H9 (cell line): ENCODE measurements around the gene TMEM120B. TPM values are rescaled to one million over a fixed set of nuclear protein-coding genes. Genes with fewer than 3 reads are reported as not detected.

Experiments used
- DNase-seq: peaks from one replicate; pipeline ENCODE4 v3.0.0-alpha.2; 2017
- H2AFZ ChIP-seq: one replicate; pipeline ENCODE4 v1.6.1; 2013; ENCODE audit warnings: mild to moderate bottlenecking, low read length, control low read depth, moderate library complexity
- H2AK5ac ChIP-seq: 2 replicates; pipeline ENCODE4 v1.6.1; 2013; ENCODE audit warnings: low read length, control low read depth, mixed read lengths; ENCODE audit not compliant: insufficient read length
- H2BK120ac ChIP-seq: one replicate; pipeline ENCODE4 v1.6.1; 2013; ENCODE audit warnings: low read depth, mild to moderate bottlenecking, low read length, control low read depth, inconsistent platforms; ENCODE audit not compliant: poor library complexity, severe bottlenecking
- H2BK12ac ChIP-seq: 2 replicates; pipeline ENCODE4 v1.6.1; 2013; ENCODE audit warnings: low read length, control low read depth, mixed read lengths, low read depth; ENCODE audit not compliant: insufficient read length
- H2BK15ac ChIP-seq: 2 replicates; pipeline ENCODE4 v1.6.1; 2013; ENCODE audit warnings: low read depth, low read length, control low read depth
- H2BK20ac ChIP-seq: one replicate; pipeline ENCODE4 v1.6.1; 2013; ENCODE audit warnings: low read depth, mild to moderate bottlenecking, low read length, control low read depth, inconsistent platforms; ENCODE audit not compliant: poor library complexity, severe bottlenecking
- H2BK5ac ChIP-seq: 2 replicates; pipeline ENCODE4 v1.6.1; 2013; ENCODE audit warnings: low read length, control low read depth, mixed read lengths; ENCODE audit not compliant: insufficient read length
- H3K14ac ChIP-seq: 2 replicates; pipeline ENCODE4 v1.6.1; 2013; ENCODE audit warnings: low read length, control low read depth; ENCODE audit not compliant: insufficient read depth
- H3K18ac ChIP-seq: 2 replicates; pipeline ENCODE4 v1.6.1; 2013; ENCODE audit warnings: low read depth, mild to moderate bottlenecking, mixed read lengths, low read length, control low read depth; ENCODE audit not compliant: insufficient read length
- H3K23ac ChIP-seq: 2 replicates; pipeline ENCODE4 v1.6.1; 2013; ENCODE audit warnings: low read length, control low read depth, mixed read lengths, low read depth; ENCODE audit not compliant: insufficient read length
- H3K23me2 ChIP-seq: 2 replicates; pipeline ENCODE4 v1.6.1; 2013; ENCODE audit warnings: low read depth, mild to moderate bottlenecking, mixed read lengths, low read length, control low read depth; ENCODE audit not compliant: insufficient read length, poor library complexity, severe bottlenecking
- H3K27ac ChIP-seq: 2 replicates; pipeline ENCODE4 v1.5.1; 2013; ENCODE audit warnings: low read length, control low read depth, mixed read lengths, low read depth; ENCODE audit not compliant: insufficient read length
- H3K27me3 ChIP-seq: 2 replicates; pipeline ENCODE4 v1.6.1; 2013; ENCODE audit warnings: low read length, control low read depth, inconsistent platforms; ENCODE audit not compliant: insufficient read depth
- H3K4ac ChIP-seq: 2 replicates; pipeline ENCODE4 v1.6.1; 2013; ENCODE audit warnings: low read depth, mild to moderate bottlenecking, control low read depth, inconsistent platforms, low read length, moderate library complexity
- H3K4me1 ChIP-seq: 2 replicates; pipeline ENCODE4 v1.6.1; 2013; ENCODE audit warnings: low read length, control low read depth, inconsistent platforms; ENCODE audit not compliant: insufficient read depth
- H3K4me2 ChIP-seq: 2 replicates; pipeline ENCODE4 v1.6.1; 2013; ENCODE audit warnings: low read length, control low read depth, mixed read lengths; ENCODE audit not compliant: insufficient read length, insufficient read depth
- H3K56ac ChIP-seq: 2 replicates; pipeline ENCODE4 v1.6.1; 2013; ENCODE audit warnings: low read depth, mild to moderate bottlenecking, mixed read lengths, low read length, control low read depth; ENCODE audit not compliant: insufficient read length
- H3K79me1 ChIP-seq: 2 replicates; pipeline ENCODE4 v1.6.1; 2013; ENCODE audit warnings: low read depth, mild to moderate bottlenecking, moderate library complexity, low read length, control low read depth, inconsistent platforms; ENCODE audit not compliant: insufficient read depth, poor library complexity, severe bottlenecking
- H3K79me2 ChIP-seq: 2 replicates; pipeline ENCODE4 v1.6.1; 2013; ENCODE audit warnings: low read length, control low read depth, inconsistent platforms; ENCODE audit not compliant: insufficient read depth
- H3K9ac ChIP-seq: 2 replicates; pipeline ENCODE4 v1.6.1; 2013; ENCODE audit warnings: low read length, control low read depth, mixed read lengths; ENCODE audit not compliant: insufficient read length; ENCODE audit errors: extremely low read depth
- H3K9me3 ChIP-seq: one replicate; pipeline ENCODE4 v1.6.1; 2013; ENCODE audit warnings: low read depth, low read length, inconsistent platforms; ENCODE audit not compliant: control insufficient read depth
- H3T11ph ChIP-seq: one replicate; pipeline ENCODE4 v1.6.1; 2013; ENCODE audit warnings: mild to moderate bottlenecking, low read length, control low read depth, inconsistent platforms
- H4K20me1 ChIP-seq: one replicate; pipeline ENCODE4 v1.6.1; 2013; ENCODE audit not compliant: control insufficient read depth, insufficient read length, insufficient read depth
- H4K5ac ChIP-seq: 2 replicates; pipeline ENCODE4 v1.6.1; 2013; ENCODE audit warnings: low read depth, mild to moderate bottlenecking, mixed read lengths, low read length, control low read depth; ENCODE audit not compliant: insufficient read length
- H4K8ac ChIP-seq: replicated peaks from 2 replicates; pipeline ENCODE4 v1.6.1; 2013; ENCODE audit warnings: low read length, control low read depth, mixed read lengths, low read depth; ENCODE audit not compliant: insufficient read length
- H4K91ac ChIP-seq: 2 replicates; pipeline ENCODE4 v1.6.1; 2013; ENCODE audit warnings: low read depth, mild to moderate bottlenecking, moderate library complexity, mixed read lengths, low read length, control low read depth; ENCODE audit not compliant: insufficient read length
- H3K27ac Mint-ChIP-seq, 3 experiments: 2 replicates in 2 of 3; 3 replicates in 1 of 3; pipeline ENCODE4 v1.8.0; 2020 to 2021; ENCODE audit warnings: mixed read lengths in 3 of 3, mild to moderate bottlenecking in 1 of 3, moderate library complexity in 1 of 3
- H3K27me3 Mint-ChIP-seq: 2 replicates; pipeline ENCODE4 v1.8.0; 2021; ENCODE audit warnings: low read depth, mild to moderate bottlenecking, moderate library complexity, mixed read lengths
- H3K36me3 Mint-ChIP-seq, 3 experiments: 2 replicates in 2 of 3; 3 replicates in 1 of 3; pipeline ENCODE4 v1.8.0; 2020 to 2021; ENCODE audit warnings: low read depth in 3 of 3, mixed read lengths in 3 of 3; ENCODE audit not compliant: insufficient read depth in 1 of 3
- H3K4me1 Mint-ChIP-seq, 2 experiments: 2 replicates each; pipeline ENCODE4 v1.8.0; 2020; ENCODE audit warnings: mixed read lengths in 2 of 2
- H3K4me3 Mint-ChIP-seq, 2 experiments: 2 replicates in 1 of 2; 3 replicates in 1 of 2; pipeline ENCODE4 v1.8.0; 2020 to 2021; ENCODE audit warnings: mild to moderate bottlenecking in 2 of 2, mixed read lengths in 2 of 2, moderate library complexity in 1 of 2
- H3K9me3 Mint-ChIP-seq, 2 experiments: 2 replicates in 1 of 2; 3 replicates in 1 of 2; pipeline ENCODE4 v1.8.0; 2020; ENCODE audit warnings: mild to moderate bottlenecking in 2 of 2, mixed read lengths in 2 of 2, moderate library complexity in 1 of 2
- WGBS: extraction: QIAGEN DNeasy Blood & Tissue Kit; methylation state at CpG from one replicate; pipeline ENCODE4 v1.1.7; 2013; ENCODE audit warnings: missing lambda C conversion rate, low lambda C conversion rate, mixed read lengths; ENCODE audit not compliant: insufficient read length; ENCODE audit errors: extremely low coverage; 5-methylcytosine and 5-hydroxymethylcytosine counted together
- total RNA-seq: library from RNA; stranded (reverse); gene quantifications from 2 replicates; pipeline ENCODE4 v1.2.1, GENCODE V29; 2021
- TF ChIP-seq, protein P1 (sequence below): fragments of 200-600 bp; sonication (generic); conservative IDR thresholded peaks from 3 replicates; pipeline ENCODE4 v1.8.0; 2021; ENCODE audit warnings: antibody characterized with exemption, mild to moderate bottlenecking

Gene TMEM120B
- total RNA-seq, 1 experiment from 2014 or later: 25.8 TPM

DNA sequence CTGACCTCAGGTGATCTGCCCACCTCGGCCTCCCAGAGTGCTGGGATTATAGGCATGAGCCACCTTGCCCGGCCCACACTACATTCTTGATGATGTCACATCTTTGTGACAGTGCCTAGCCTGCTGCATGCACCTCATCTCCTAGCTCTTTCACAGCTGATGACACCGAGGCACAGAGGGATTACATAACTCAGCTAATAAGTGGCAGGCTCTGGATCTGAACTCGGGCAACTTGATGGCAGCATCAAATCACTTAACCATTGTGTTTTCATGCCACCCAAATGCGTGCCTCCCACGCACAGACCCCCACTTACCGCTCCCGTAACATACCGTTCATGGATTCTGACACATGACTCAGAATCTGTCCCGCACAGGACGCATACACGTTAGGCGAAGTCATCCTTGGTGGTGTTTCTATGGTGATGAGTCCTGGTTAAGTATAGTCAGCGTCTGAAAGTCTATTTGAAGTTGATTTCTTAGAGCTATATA, 7.4 kb downstream of the TMEM120B start:
- no peak overlapping the region for H3K56ac ChIP-seq
- no peak overlapping the region for H2BK15ac ChIP-seq
- H3K9me3 ChIP-seq: no peaks in the 10 kb centered on the region
- H2AK5ac ChIP-seq: no peak overlapping the region
- no peaks in the 10 kb centered on the region for H4K20me1 ChIP-seq
- no peak overlapping the region for H3K23ac ChIP-seq
- no peak overlapping the region for H3K4me2 ChIP-seq
- H3K14ac ChIP-seq: no peak overlapping the region
- Mint-ChIP-seq H3K4me3 (no peak overlapping the region), H3K36me3 (peaks cover 9 to 27% (median 18%) of the 10 kb centered on the region in 3 experiments), H3K27ac (no peak overlapping the region), H3K9me3 (no peaks in the 10 kb centered on the region; a peak in 1 of 5 replicates), H3K4me1 (peaks cover 17 to 19% of the 10 kb centered on the region in 2 experiments), H3K27me3 (no peaks in the 10 kb centered on the region)
- H3K27ac ChIP-seq: no peak overlapping the region
- H3K27me3 ChIP-seq: no peaks in the 10 kb centered on the region
- H3K4ac ChIP-seq: no peak overlapping the region
- peaks cover 8% of the 10 kb centered on the region for H3K79me1 ChIP-seq
- H4K91ac ChIP-seq: no peak overlapping the region
- H2AFZ ChIP-seq: no peak overlapping the region
- no peaks in the 10 kb centered on the region for H3K23me2 ChIP-seq
- no peak overlapping the region for H2BK20ac ChIP-seq
- no peak for DNase-seq
- H4K5ac ChIP-seq: no peak overlapping the region
- H3K4me1 ChIP-seq: peaks cover 2% of the 10 kb centered on the region; the same call in 1 of the 2 replicates
- no peak overlapping the region for H3T11ph ChIP-seq
- H2BK12ac ChIP-seq: no peak overlapping the region
- H4K8ac ChIP-seq: no peak overlapping the region
- H2BK5ac ChIP-seq: no peak overlapping the region
- no peak overlapping the region for H3K18ac ChIP-seq
- TF ChIP-seq, protein P1, sequence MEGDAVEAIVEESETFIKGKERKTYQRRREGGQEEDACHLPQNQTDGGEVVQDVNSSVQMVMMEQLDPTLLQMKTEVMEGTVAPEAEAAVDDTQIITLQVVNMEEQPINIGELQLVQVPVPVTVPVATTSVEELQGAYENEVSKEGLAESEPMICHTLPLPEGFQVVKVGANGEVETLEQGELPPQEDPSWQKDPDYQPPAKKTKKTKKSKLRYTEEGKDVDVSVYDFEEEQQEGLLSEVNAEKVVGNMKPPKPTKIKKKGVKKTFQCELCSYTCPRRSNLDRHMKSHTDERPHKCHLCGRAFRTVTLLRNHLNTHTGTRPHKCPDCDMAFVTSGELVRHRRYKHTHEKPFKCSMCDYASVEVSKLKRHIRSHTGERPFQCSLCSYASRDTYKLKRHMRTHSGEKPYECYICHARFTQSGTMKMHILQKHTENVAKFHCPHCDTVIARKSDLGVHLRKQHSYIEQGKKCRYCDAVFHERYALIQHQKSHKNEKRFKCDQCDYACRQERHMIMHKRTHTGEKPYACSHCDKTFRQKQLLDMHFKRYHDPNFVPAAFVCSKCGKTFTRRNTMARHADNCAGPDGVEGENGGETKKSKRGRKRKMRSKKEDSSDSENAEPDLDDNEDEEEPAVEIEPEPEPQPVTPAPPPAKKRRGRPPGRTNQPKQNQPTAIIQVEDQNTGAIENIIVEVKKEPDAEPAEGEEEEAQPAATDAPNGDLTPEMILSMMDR: no peak
- H3K79me2 ChIP-seq: no peaks in the 10 kb centered on the region; the same call in 1 of the 2 replicates
- no peak overlapping the region for H3K9ac ChIP-seq
- no peak overlapping the region for H2BK120ac ChIP-seq
- WGBS: no CpG with 5 or more reads among the region's 14 CpGs
